GOT3 (cell line): ENCODE data around the gene C11orf52.

Experiments used
- DNase-seq: peaks from one replicate; lab custom pipeline; 2025; ENCODE audit warnings: mixed read lengths; lab: John Stamatoyannopoulos, UW

Gene C11orf52

DNA sequence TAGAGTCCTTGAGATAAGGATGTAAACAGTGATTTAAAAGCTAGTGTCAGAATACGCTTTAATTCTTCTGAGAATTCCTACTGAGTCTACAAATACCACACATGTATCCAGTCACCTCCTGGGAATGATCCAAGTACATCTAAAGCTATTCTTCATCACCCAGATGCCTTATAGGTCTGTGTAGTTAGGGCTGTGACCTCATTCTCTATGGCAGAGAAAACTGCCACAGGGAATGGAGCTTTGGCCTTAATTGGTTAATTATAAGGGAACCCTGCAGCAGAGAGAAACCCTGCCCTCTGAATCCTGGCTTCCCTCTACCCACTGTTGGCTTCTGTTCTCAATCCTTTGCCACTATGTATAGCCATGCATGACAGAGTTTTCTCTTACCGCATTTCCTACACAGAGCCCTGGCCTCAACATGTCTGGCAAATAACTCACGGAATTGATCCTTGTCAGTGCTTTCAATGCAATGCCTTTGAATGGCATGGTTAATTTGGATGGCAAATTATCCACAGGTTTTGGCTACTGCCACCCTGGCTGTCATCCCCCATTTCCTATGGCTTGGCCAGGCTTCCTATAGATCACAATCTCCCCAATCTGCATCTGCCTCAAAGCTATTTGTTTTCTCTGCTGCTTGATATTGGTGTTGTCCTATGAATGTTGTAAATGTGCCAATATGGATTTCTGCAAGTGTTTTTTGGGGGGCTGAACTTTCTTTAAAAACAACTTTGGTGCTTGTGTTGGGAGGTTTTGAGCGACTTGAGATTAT is 21.3 kb downstream of the C11orf52 start:
- DNase-seq = no peak

DNA sequence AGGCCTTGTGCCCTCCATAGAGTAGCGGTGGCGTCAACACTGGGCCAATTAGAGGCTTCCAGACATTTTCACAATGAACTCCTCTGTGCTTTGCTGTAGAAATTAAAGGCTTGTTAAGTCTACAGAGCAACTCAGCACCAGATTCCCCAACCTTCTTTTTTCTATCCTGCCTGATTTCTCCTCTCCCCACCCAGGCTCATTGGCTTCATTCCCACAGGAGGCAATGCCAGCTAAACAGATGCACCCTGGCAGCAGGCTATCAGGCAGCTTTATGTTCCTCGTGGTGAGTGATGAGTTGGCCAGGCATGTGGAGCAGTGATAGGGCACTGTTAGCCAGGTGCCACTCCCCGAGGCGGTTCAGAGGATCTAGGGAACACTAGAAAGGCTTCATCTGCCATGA is 23.2 kb downstream of the C11orf52 start:
- no peak for DNase-seq

DNA sequence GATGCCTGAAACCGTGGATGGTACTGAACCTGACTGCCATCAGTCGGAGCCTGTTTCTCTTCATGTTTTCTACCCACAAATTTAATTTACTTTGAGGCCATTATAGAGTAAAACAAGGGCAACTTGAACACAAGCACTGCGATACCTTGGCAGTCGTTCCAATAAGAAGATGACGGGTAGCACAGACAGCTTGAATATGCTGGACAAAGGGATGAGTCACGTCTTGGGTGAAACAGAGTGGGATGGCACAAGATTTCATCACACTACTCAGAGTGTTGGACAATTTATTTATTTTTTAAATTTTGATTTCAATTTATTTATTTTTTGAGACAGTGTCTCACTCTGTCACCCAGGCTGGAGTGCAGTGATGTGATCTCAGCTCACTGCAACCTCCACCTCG is 24.1 kb downstream of the C11orf52 start:
- DNase-seq = no peak

DNA sequence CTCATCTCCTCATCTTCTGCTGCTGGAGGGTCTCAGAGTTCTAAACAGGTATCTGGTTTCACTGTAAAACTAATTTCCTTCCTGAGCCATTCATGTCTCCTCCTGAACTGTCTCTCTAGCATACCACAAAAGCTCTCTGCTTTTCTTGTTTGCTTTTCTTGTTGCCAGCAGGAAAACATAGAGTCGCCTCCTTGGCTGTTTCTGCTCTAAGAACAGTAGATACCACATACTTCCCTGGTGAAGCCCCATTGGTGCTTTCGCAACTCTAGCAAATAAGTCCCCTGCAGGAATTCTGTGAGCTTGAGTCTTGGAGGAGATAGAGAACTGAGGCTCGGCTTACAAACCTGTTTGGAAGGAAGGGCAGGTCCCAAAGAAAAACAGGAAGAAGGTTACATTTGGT is 25.4 kb downstream of the C11orf52 start:
- no peak for DNase-seq

DNA sequence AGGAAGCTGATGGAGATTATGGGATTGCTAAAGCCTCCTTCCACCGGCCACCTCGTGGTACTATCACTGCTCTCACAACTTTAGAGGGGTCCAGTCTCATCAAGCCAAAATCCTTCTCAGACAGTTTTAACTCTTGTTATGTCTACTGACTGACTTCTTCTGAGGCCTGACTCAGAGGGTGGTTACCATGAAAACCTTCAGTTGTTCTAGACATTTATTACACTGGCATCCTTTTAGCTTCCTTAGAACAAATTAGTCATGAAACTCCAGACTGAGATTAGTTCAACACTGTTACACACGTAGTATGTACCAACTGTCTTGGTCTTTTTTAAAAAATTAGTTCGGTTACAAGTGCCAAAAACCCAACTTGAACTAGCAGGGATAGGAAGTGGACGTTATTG is 25.9 kb downstream of the C11orf52 start:
- no peak for DNase-seq

- DNase-seq = no peak
Measured at GRCh38 chr11:111945198-111945597, 26.5 kb downstream of the C11orf52 start.

GRCh38 chr11:111946499-111946898 is 27.8 kb downstream of the C11orf52 start:
- DNase-seq = no peak

- DNase-seq = no peak
Measured at GRCh38 chr11:111947143-111947542, 28.4 kb downstream of the C11orf52 start.

DNA sequence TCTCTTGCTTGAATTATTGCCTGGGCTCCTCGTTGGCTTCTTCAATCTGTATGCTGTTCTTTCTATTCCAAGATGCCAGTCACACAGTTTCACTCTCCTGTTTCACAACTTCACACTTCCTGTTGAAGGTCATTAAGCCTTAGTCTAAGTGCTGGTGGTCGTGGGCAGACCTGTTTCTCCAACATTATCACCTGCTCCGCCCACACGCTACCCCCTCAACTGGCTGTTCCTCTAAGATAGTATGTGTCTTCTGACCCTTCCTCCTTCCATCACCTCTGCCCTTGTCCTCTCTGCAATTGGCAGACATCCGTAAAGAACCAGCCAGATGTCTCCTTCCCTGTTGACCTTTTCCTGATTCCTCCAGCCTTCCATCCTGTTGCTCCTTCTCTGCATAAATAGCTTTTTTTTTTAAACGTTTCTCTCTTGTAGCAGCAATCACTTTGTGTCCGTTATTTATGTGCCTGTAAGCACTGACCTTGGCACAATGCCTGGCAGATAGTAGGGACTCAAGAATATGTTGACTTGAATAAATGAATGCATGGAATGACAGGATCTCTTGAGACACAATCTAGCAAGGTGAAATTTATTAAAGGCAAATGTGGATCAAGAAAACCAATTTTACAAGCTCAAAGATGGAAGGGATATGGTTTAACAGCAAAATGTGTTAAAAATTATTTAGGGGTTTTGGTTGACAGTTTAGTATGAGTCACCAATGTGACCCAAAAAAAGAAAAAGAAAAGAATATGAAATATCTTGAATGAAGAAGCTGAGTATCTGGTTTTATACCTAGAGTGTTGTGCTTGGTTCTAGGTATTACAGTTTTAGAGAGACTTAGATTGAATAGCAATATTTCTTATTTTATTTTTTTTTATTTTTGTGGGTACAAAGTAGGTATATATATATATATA is 31.1 kb downstream of the C11orf52 start:
- DNase-seq = no peak

DNA sequence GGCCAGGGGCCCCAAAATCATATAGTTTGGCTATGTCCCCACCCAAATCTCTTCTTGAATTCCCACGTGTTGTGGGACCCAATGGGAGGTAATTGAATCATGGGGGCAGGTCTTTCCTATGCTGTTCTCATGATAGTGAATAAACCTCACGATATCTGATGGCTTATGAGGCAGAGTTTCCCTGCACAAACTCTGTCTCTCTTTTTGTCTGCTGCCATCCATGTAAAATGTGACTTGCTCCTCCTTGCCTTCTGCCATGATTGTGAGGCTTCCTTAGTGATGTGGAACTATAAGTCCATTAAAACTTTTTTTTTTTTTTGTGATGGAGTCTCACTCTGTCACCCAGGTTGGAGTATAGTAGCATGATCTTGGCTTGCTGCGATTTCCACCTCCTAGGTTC is 32.9 kb downstream of the C11orf52 start:
- no peak for DNase-seq

GRCh38 chr11:111954154-111954553 is 35.4 kb downstream of the C11orf52 start:
- no peak for DNase-seq

DNA sequence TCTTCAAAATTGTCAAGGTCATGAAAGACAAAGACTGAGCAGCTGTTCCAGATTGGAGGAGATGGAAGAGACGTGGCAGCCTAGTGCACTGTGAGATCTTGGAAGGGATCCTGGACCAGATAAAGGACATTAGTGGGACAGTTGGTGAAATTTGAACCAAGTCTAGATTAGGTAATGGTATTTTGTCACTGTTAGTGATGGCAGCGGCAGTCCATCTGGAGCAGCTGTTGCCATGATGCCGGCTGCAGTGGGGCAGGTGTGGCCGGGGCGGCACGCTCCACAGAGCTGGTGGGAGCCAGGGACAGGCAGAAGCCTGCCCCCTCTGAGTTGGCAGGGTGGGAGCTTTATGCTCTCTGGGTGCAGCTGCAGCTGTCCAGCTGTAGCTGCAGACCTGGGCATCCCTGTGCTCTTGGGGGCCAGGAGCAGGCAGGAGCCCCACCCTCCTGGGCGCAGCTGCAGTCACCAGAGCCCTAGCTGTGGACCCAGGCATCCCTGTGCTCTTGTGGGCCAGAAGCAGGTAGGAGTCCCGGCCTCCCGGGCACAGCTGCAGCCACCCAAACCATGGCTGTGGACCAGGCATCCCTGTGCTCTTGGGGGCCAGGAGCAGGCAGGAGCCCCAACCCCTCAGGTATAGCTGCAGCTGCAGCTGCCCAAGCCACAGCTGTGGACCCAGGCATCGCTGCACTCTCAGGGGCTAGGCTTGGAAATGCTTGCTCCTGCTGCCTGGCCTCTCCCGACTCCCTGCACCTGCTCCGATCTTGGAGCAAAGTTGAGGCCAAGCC is 39.1 kb downstream of the C11orf52 start:
- no peak for DNase-seq

- no peak for DNase-seq
Measured at GRCh38 chr11:111960916-111961315, 42.2 kb downstream of the C11orf52 start.

DNA sequence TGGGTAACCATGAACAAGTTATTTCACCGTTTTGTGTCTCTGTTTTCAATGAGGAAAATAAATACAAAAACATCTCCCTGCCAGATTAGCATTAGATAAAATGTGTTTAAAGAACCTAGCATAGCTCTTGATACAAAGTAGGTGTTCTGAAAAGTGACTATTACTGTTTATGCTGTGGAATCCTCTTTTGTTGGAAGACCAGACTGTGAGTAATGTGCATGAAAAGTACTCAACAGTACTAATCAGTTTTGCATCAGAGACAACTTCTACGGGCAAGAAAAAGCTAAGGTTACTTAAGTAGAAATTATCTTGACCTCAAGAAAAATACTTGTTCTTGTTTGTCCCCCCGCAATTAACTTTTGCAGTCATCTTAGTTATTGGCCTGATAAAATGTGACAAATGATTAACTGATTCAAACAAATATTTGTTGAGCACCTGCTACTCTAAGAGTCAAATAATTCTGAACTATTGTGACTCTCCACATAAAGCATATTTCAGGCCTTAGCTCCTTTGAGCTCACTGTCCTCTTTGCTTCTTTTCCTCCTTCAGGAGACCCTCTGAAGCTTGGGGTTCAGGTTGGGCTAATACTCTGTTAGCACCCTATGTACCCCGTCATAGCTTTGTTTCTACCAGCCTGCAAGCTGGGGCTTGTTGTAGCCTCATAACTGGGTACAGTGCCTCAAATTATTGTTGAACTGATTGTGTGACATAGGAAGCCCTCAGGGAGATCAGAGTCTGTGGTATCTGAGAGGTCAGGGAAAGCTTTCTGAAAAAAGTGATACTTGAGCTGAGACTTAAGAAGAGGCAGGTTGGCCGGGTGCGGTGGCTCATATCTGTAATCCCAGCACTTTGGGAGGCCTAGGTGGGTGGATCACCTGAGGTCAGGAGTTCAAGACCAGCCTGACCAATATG is 42.9 kb downstream of the C11orf52 start:
- no peak for DNase-seq

DNA sequence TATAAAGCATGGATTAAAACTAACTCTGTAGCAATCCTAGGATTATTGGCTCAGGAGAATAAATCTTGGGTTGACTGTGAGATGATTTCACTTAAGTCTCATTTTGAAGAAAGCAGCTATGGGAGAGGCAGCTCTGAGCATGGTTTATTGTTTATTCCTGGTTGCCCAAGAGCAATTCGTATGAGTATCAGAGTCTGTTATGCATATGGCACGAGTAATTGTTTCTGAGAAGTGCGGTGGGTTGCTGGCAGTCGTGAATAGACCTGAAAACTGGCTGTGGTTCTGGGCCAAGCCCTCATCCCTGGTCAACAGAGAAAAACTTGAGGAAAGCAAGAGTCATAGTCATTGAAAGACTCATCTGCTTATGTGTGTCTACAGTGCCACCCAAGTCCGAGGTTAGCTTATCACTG is 45.2 kb downstream of the C11orf52 start:
- DNase-seq = no peak

GRCh38 chr11:111966678-111967077 is 48.0 kb downstream of the C11orf52 start:
- DNase-seq = no peak

DNA sequence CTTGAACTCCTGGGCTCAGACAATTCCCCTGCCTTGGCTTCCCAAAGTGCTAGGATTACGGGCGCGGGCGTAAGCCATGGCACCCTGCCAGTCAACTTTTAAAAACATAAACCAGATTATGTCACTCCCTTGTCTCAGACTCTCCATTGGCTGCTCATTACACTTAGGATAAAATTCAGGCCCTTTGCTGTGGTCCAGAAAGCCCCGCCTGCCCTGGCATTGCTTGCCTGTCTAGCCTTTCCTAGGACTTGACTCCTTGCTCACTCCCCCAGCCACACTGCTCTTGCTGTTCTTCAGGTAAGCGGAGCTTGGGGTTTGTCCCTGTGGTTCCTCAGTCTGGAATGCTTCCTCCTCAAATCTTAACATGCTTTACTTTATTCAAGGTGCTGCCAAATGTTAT is 48.9 kb downstream of the C11orf52 start:
- no peak for DNase-seq

GRCh38 chr11:111969344-111969743 is 50.6 kb downstream of the C11orf52 start:
- DNase-seq = no peak

DNA sequence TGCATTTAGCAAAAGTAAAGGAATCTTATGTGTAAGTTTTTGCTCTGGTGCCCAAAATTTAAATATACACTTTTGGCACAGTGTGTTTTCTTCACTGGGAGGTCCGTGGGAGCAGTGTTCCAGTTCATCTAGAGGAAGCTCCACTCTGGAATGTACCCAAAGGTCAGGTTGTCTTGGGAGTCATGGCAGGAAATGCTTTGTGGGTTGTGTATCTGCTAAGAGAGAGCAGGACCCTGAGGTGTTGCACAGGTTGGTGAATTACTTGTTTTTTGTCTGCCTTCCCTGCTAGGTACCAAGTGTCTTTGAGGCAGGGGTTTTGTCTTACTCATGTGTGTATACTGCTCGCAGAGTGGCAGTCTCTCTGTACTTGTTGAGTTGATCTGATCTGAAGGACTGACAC is 55.7 kb downstream of the C11orf52 start:
- DNase-seq = no peak

DNA sequence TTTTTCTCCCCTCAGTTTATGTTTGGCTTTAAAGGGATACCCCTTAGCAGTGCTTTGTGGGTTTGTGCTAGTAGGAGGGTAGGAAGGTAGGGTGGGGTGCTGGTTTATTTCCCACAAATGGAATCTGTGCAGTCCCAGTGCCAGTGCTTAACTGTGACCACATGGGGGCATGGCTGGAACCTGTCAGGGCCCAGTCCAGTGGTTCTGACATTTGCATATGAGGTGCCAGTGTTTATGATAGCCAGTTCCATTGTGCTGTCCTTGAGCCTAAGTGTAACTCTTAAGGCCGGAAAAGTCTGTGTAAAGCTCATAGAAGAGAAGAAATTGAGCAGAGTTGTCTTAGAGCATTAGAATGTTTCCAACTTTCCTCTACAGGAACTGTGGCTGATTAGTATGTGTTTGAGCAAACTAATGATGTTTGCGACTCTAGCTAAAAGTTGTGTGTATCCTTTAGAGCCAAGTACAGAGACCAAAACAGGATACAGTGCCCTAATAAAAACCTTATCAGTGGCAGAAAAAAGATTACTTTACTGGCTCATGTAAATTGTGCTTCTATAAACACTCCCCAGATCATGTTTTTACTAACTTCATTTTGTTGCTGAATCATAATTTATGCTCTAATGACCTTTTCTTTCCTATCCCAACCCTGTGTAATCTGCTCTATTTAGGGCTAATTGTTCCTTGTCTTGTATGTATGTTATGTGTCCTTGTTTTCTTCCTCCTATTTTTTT is 56.5 kb downstream of the C11orf52 start:
- DNase-seq = no peak
